K562 (cell line): ENCODE measurements around the gene LDLRAD1. TPM values are rescaled to one million over a fixed set of nuclear protein-coding genes. Genes with fewer than 3 reads are reported as not detected.

Source experiments
- ATF3 ChIP-seq, 2 experiments: fragments of 450-650 bp in 1 of 2; sonication (generic) in 1 of 2; formaldehyde crosslinking in 1 of 2; IDR thresholded peaks in 1 of 2; conservative IDR thresholded peaks in 1 of 2; 2 replicates each; pipeline versions ENCODE4 v1.6.1 to v1.8.1; 2016 to 2023; ENCODE audit warnings: mild to moderate bottlenecking in 2 of 2, moderate library complexity in 2 of 2, inconsistent platforms in 1 of 2, missing genetic modification reagents in 1 of 2
- DPF2 ChIP-seq: fragments of 450-650 bp; IDR thresholded peaks from 2 replicates; pipeline ENCODE4 v1.6.1; 2016
- ELF4 ChIP-seq: fragments of 450-650 bp; formaldehyde crosslinking; IDR thresholded peaks from 2 replicates; pipeline ENCODE4 v1.4.0; 2022; ENCODE audit warnings: missing genetic modification characterization
- GTF3C2 ChIP-seq: IDR thresholded peaks from 3 replicates; pipeline ENCODE4 v1.6.1; 2011; ENCODE audit warnings: borderline replicate concordance, mild to moderate bottlenecking, moderate library complexity; ENCODE audit not compliant: insufficient read length; ENCODE audit errors: extremely low read depth
- HNRNPUL1 ChIP-seq: fragments of 200-400 bp; formaldehyde crosslinking; IDR thresholded peaks from 2 replicates; pipeline ENCODE4 v1.6.1; 2017; ENCODE audit warnings: low read length
- OTX1 ChIP-seq: fragments of 450-650 bp; formaldehyde crosslinking; IDR thresholded peaks from 2 replicates; pipeline ENCODE4 v1.4.0; 2022; ENCODE audit warnings: mild to moderate bottlenecking
- PBX2 ChIP-seq, 2 experiments: IDR thresholded peaks in 1 of 2; conservative IDR thresholded peaks in 1 of 2; 2 replicates each; pipeline ENCODE4 v1.6.1; 2016; ENCODE audit warnings: low read depth in 2 of 2, mild to moderate bottlenecking in 1 of 2, missing compliant biosample characterization in 1 of 2, missing genetic modification characterization in 1 of 2, moderate library complexity in 1 of 2
- ZBTB1 ChIP-seq: sonication (generic); formaldehyde crosslinking; IDR thresholded peaks from 2 replicates; pipeline ENCODE4 v1.8.1; 2023; ENCODE audit warnings: missing genetic modification reagents, low read depth, mild to moderate bottlenecking, borderline replicate concordance
- ZBTB2 ChIP-seq: fragments of 450-650 bp; IDR thresholded peaks from 2 replicates; pipeline ENCODE4 v1.6.1; 2016; ENCODE audit warnings: antibody characterized with exemption
- ZNF263 ChIP-seq: sonication (generic); formaldehyde crosslinking; IDR thresholded peaks from 2 replicates; pipeline ENCODE4 v1.8.0; 2022; ENCODE audit warnings: mild to moderate bottlenecking, missing genetic modification reagents, borderline replicate concordance
- ZNF592 ChIP-seq: fragments of 450-650 bp; IDR thresholded peaks from 2 replicates; pipeline ENCODE4 v1.6.1; 2017; ENCODE audit warnings: antibody characterized with exemption, mild to moderate bottlenecking
- polyA plus RNA-seq, 8 experiments: library from polyadenylated mRNA; depleted of rRNA in 4 of 8; stranded (reverse) in 5 of 8; unstranded in 3 of 8; fragments of >200 nt; fragmentation: Nextera tagmentation in 2 of 8; fragmentation: Illumina TruSeq in 1 of 8; extraction: Ambion mirVana in 2 of 8; extraction: Trizol in 1 of 8; gene quantifications; 2 replicates each; pipeline versions ENCODE4 v1.2.1 to v1.2.3, GENCODE V29; 2011 to 2014; ENCODE audit warnings: inconsistent platforms in 1 of 8, missing spikeins in 1 of 8
- total RNA-seq, 7 experiments: library from RNA; depleted of rRNA in 6 of 7; stranded (reverse); fragments of >200 nt in 6 of 7; fragmentation: Illumina TruSeq in 2 of 7; extraction: Trizol in 2 of 7; gene quantifications; 2 replicates each; pipeline versions ENCODE4 v1.2.1 to v1.2.3, GENCODE V29; 2011 to 2021; ENCODE audit warnings: low replicate concordance in 1 of 7

Gene LDLRAD1
- total and polyA plus RNA-seq, 9 of the 15 experiments (the other 6 are each of a cell fraction or from before 2014, with no cell fraction given) = not detected

GRCh38 chr1:54052934-54053744 is 35.2 kb upstream of the LDLRAD1 start, which contains the start of the genes TCEANC2 and TMEM59 (continued):
- TF ChIP-seq ZNF592 (0 out of 2 replicates have a peak, but pooled peaks have one; percentile 11), ZNF263 (no peak; the same call in none of the 2 replicates), ATF3 (IDR thresholded peaks at IDR 0.05) (no peak), ATF3 (CRISPR knock-in tag; conservative IDR thresholded peaks at IDR 0.05) (peak; percentile 56; the same call in 1 of the 2 replicates), DPF2 (no peak), OTX1 (CRISPR knock-in tag) (no peak), PBX2 (CRISPR knock-in tag; IDR thresholded peaks at IDR 0.05; ENCODE audit: low read depth) (no peak), PBX2 (tag; conservative IDR thresholded peaks at IDR 0.05; ENCODE audit: low read depth) (0 out of 2 replicates have a peak, but pooled peaks have one; percentile 30), ZBTB2 (no peak), ELF4 (CRISPR knock-in tag) (no peak; the same call in 1 of the 2 replicates), HNRNPUL1 (no peak), ZBTB1 (CRISPR knock-in tag) (no peak), GTF3C2 (no peak)
